ENCODE data around the gene ABCC3. TPM values are rescaled to one million over a fixed set of nuclear protein-coding genes. Genes with fewer than 3 reads are reported as not detected.

ABCC3 gene
- total RNA-seq, 1 donor from 2014 or later, result 6.3 TPM

DNA sequence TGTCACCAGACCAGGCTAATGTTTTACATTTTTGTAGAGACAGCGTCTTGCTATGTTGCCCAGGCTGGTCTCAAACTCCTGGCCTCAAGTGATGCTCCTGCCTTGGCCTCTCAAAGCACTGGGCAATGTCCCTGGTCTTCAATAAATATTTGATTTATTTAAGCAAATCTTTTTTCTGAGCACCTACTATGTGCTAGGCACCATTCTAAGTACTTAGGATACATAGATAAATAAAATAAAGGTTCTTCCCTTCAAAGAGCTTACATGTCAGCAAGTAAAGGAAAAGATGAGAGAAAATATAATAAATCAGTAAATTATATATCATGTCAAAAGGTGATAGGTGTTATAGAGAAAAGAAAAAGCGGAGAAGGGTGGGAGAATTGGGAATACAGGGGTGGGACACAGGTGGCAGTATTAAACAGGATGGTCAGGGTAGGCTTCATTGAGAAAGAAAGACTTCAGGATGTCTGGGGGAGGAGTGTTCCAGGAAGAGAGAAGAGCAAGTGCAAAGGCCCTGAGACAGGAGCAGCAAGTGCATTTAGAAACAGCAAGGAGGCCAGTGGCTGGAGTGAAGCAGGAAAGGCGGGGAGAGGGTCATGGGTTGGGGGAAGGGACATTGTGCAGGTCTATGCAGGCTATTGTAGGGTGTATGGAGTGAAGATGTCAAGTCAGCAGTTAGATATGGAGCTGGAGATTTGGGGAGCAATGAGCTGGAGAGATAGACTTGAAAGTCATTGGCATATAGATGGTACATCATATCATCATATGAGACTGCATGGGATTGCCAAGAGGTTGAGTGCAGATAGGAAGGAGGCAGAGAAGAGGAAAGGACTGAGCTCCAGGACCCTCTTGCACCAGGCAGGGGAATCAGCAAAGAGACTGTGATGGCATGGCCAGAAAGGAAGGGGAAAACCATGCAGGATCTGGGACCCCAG lies 11.3 kb downstream of the ABCC3 start:
- no peak for DNase-seq (ENCODE audit: low read depth)
- TF ChIP-seq, protein P1, sequence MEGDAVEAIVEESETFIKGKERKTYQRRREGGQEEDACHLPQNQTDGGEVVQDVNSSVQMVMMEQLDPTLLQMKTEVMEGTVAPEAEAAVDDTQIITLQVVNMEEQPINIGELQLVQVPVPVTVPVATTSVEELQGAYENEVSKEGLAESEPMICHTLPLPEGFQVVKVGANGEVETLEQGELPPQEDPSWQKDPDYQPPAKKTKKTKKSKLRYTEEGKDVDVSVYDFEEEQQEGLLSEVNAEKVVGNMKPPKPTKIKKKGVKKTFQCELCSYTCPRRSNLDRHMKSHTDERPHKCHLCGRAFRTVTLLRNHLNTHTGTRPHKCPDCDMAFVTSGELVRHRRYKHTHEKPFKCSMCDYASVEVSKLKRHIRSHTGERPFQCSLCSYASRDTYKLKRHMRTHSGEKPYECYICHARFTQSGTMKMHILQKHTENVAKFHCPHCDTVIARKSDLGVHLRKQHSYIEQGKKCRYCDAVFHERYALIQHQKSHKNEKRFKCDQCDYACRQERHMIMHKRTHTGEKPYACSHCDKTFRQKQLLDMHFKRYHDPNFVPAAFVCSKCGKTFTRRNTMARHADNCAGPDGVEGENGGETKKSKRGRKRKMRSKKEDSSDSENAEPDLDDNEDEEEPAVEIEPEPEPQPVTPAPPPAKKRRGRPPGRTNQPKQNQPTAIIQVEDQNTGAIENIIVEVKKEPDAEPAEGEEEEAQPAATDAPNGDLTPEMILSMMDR (conservative IDR thresholded peaks at IDR 0.05; ENCODE audit: low read depth, low read length), result no peak
- no peak overlapping the region for H3K4me3 ChIP-seq (ENCODE audit: low read depth, low read length)

DNA sequence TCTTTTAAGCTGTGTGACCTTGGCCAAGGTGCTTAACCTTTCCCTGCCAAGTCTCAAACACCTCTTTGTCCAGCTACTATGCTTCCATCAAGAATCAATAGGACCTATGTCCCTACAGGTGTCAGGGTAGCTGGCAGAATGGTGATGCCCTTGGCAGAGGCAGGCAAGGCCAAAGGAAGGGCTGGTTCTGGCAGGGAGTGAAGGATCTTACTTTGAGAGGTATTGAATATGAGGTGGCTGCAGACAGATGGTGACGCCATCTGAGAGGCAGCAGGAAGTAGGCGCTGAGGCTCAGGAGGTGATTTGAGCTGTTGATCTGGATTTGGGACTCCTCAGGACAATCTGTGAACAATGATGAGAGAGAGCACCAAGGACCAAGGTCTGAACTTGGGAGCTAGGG lies 12.5 kb downstream of the ABCC3 start:
- TF ChIP-seq, protein P1 (conservative IDR thresholded peaks at IDR 0.05; ENCODE audit: low read depth, low read length), result no peak
- DNase-seq (ENCODE audit: low read depth), result no peak
- H3K4me3 ChIP-seq (ENCODE audit: low read depth, low read length), result no peak overlapping the region

DNA sequence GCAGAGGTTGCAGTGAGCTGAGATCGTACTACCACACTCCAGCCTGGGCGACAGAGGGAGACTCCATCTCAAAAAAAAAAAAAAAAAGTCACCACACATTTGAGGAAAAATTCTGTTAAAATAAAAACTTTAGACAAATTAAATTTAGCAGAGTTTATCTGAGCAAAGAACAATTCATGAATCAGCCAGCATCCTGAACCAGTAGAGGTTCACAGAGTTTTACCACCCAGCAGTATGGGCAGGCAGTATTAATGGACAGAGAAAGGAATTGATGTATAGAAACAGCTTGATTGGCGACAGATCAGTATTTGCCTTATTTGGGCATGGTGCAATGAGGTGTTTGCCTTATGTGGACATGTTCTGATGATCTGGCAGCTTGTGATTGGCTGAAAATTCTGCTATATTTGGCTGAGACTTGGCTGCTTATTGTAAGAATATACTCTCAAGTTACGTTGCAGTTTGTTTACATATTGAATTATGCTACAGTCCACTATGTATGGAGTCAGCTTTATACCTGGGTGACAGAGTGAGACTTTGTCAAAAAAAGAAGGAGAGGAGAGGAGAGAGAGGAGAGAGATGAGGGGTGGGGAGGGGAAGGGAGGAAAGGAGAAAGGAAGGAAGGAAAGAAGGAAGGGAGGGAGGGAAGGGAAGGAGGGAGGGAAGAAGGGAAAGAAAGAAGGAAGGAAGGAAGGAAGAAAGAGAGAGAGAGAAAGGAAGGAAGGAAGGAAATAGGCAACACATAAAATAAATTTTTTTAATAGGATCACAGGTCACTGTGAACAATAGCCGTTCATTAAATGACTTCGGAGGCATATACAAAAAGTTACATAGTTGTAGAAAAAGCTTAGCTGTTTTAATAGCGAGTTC lies 14.6 kb downstream of the ABCC3 start:
- TF ChIP-seq, protein P1 (conservative IDR thresholded peaks at IDR 0.05; ENCODE audit: low read depth, low read length), result no peak
- DNase-seq (ENCODE audit: low read depth), result no peak
- H3K4me3 ChIP-seq (ENCODE audit: low read depth, low read length), result no peak overlapping the region

DNA sequence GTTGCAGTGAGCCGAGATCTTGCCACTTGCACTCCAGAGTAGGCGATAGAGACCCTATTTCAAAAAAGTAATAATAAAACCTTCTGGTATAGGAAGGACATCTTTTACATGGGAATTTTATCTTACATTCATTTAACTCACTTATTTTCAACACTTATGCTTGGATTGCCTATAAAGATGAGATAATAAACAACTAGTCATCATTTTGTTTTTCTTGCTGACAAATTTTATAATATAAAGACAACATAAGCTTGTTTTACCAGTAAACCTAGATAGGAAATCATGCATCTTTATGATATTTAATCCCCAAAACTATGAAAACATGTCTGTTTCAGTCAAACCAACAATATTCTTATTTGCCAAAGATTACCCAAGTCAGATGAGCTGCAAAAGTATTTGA lies 17.0 kb downstream of the ABCC3 start:
- H3K4me3 ChIP-seq (ENCODE audit: low read depth, low read length), result no peak overlapping the region
- no peak for DNase-seq (ENCODE audit: low read depth)
- TF ChIP-seq, protein P1 (conservative IDR thresholded peaks at IDR 0.05; ENCODE audit: low read depth, low read length), result no peak

DNA sequence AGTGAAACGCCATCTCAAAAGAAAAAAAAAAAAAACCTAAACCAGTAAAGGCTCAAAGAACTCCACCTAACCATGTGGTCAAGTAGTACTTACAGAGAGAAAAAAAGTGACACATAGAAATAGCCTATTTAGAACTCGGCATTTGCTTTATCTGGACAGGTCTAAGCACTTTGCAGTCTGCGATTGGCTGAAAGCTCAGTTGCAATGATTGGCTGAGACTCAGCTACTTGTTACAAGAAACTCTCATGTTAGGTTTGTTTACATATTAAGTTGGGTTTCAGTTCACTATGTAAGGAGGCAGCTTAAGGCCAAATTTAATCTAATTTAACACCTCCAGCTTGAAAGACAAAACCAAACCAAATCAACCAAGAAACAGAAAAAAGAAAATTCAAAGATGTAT lies 19.1 kb downstream of the ABCC3 start:
- TF ChIP-seq, protein P1 (conservative IDR thresholded peaks at IDR 0.05; ENCODE audit: low read depth, low read length), result no peak
- no peak for DNase-seq (ENCODE audit: low read depth)
- H3K4me3 ChIP-seq (ENCODE audit: low read depth, low read length), result no peak overlapping the region

DNA sequence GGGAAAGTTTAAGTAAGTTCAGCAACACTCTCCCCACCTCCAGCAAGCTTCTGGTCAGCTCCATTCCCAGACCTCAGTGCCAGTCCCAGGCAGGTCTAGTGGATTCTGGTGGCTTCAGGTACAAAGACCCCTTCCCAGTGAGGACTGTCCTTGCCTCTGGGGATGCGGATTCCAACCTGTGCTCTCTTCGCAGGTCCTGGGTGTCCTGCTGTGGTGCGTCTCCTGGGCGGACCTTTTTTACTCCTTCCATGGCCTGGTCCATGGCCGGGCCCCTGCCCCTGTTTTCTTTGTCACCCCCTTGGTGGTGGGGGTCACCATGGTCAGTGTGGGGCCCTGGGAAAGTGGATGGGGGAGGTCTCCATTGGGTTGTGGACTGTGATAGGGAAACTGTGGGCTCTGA lies 21.8 kb downstream of the ABCC3 start:
- H3K4me3 ChIP-seq (ENCODE audit: low read depth, low read length), result no peak overlapping the region
- TF ChIP-seq, protein P1 (conservative IDR thresholded peaks at IDR 0.05; ENCODE audit: low read depth, low read length), result no peak
- DNase-seq (ENCODE audit: low read depth), result no peak

Data from epithelial cell of proximal tubule (primary cell).